MM.1S (cell line): Measurements from ENCODE around the gene PRDM10.
"Not testable (repeated sequence)": the region's sequence is repeated elsewhere in the genome, so short reads cannot be mapped to it uniquely, and the experiment has no call there.

Source experiments
- EZH2 ChIP-seq: fragments of 300-600 bp; sonication (generic); optimal IDR thresholded peaks from 2 replicates; pipeline ENCODE3; 2017; ENCODE audit warnings: low read depth, mild to moderate bottlenecking, antibody characterized with exemption, low read length, mixed read lengths
- TF ChIP-seq, protein P1 (sequence below): fragments of 300-600 bp; sonication (generic); IDR thresholded peaks from 2 replicates; pipeline ENCODE4 v1.5.1; 2016; ENCODE audit warnings: antibody characterized with exemption, low read length, mixed read lengths

DNA sequence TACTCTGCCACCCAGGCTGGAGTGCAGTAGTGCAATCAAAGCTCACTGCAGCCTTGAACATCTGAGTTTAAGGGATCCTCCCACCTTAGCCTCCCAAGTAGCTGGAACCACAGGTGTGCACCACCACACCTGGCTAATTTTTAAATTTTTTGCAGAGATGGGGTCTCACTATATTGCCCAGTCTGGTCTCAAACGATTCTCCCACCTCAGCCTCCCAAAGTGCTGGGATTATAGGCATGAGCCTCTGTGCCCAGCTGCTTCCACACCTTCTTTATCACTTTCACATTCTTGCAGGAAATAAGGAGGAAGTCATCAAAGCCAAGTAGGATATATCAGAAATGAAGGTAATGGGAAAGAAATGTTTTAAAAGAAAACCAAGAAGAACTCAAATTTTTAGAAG lies 47.9 kb downstream of the PRDM10 start:
- TF ChIP-seq, protein P1, sequence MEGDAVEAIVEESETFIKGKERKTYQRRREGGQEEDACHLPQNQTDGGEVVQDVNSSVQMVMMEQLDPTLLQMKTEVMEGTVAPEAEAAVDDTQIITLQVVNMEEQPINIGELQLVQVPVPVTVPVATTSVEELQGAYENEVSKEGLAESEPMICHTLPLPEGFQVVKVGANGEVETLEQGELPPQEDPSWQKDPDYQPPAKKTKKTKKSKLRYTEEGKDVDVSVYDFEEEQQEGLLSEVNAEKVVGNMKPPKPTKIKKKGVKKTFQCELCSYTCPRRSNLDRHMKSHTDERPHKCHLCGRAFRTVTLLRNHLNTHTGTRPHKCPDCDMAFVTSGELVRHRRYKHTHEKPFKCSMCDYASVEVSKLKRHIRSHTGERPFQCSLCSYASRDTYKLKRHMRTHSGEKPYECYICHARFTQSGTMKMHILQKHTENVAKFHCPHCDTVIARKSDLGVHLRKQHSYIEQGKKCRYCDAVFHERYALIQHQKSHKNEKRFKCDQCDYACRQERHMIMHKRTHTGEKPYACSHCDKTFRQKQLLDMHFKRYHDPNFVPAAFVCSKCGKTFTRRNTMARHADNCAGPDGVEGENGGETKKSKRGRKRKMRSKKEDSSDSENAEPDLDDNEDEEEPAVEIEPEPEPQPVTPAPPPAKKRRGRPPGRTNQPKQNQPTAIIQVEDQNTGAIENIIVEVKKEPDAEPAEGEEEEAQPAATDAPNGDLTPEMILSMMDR: not testable (repeated sequence)
- TF ChIP-seq EZH2: not testable (repeated sequence)
